ENCODE measurements around the gene SPACA7.

Gene SPACA7

DNA sequence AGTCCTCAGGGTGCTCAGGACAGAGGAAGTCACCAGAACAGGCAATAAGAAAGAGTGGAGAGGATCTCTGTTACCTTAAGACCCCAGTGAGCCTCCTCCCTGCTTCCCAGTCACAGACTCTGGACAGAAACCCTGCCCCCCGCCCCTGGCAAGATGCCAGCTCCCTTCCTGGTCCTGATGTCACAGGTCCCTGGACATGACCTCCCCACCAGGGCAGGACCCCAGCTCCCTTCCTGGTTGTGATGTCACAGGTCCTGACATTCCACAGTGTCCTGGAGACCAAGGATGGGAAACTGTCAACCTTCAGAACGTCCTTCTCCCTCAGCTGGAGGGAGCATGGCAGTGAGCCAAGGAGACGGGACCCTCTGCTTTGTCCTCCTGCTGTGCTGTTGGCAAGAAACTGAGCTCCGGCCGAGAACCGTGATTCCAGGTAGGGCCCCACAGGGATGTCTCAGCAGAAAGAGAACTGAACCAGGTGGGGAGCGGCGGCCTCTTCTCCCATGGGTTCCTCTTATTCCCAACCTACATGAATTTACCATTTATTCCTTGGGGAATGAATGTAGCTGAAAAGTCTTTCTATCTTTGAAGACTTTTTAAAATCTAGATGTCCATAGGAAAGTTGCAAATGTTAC lies at the start of gene SPACA7:
SPACA7 (plus strand) TSS at position 306 of the 632 bp plus-strand sequence; CDS start at position 337, 31 bp downstream.
- no peak for DNase-seq

- DNase-seq, result no peak
These were observed 49.3 kb upstream of the SPACA7 start for GRCh38 chr13:112326821-112327370.

DNA sequence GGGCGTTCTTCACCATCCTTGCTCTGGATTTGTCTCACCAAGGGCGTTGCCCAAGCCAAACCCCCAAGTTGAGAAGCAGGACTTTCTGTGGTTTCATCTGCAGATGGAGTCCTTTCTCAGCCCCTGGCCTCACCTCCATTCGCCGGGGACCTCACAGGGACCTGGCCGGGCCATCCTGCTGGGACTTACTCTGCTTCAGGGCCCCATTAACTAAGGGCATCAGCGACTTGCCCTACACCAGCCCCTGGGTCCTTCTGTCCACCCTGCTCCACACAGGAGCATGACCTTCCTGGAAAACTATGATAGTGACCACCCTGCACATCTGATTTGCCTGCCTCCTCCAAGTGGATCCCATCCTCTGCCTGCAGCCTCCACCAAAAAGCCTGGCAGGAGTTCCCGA lies 47.2 kb upstream of the SPACA7 start:
- no peak for DNase-seq

DNA sequence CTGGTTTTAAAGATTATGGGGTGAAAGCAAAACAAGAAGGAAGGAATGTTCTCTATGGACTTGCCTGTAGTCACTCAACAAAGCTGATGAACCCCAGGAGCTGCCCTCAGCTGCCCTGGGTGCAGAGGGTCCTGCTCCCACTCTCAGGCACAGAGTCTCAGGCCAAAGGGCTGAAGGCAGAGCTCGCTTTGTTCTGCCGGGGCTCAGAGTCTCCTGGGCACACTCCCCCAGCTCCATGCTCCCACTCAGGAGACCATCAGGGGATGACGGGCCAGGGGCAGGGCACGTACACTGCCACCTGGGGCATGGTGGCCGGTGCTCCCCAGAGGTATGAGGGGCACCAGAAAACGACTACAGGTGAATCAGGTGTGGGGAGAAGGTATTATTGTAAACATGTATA lies 46.8 kb upstream of the SPACA7 start:
- DNase-seq, result no peak

DNA sequence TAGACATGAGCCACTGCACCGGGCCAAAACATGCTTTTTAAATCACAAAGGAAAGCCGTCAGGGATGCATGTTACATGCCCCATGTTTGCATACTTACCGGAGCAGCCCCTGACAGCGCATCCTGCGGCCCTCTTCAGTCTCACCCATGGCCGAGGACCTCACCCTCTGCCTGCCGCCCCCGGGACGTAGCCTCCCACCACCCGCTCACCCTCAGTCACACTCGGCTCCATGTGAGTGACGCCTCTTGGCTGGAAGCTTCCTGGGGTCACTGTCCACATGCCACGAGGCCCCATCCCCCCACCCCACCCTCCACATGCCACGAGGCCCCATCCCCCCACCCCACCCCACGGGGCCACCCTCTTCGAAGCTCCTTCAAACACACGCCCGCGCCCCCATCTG lies 46.1 kb upstream of the SPACA7 start:
- DNase-seq, result no peak

GRCh38 chr13:112330479-112331381 lies 45.4 kb upstream of the SPACA7 start:
- no peak for DNase-seq

DNA sequence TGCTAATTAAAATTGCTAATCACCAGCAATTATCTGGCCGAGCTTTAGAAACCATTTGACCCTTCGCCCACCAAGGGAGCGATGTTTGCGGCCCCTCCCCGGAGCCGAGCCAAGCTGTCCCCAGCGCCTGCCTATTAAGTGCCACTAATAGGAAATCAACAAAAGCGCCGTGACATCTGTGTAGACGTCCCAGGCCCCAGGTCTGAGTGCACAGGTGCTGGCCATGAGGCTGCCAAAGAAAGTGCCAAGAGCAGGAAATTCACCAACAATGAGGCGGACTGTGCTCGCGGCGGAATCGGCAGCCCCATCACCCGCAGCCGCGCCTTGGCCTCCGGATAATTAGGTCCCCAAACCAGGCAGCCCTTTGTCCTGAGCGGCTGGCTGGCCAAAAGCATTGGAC lies 44.5 kb upstream of the SPACA7 start:
- no peak for DNase-seq

GRCh38 chr13:112332727-112333126 lies 43.4 kb upstream of the SPACA7 start:
- no peak for DNase-seq

- no peak for DNase-seq
These were observed 42.2 kb upstream of the SPACA7 start for GRCh38 chr13:112333756-112334543.

- DNase-seq, result no peak
These were observed 41.0 kb upstream of the SPACA7 start for GRCh38 chr13:112335135-112335534.

GRCh38 chr13:112341446-112341845 lies 34.7 kb upstream of the SPACA7 start:
- DNase-seq, result no peak

DNA sequence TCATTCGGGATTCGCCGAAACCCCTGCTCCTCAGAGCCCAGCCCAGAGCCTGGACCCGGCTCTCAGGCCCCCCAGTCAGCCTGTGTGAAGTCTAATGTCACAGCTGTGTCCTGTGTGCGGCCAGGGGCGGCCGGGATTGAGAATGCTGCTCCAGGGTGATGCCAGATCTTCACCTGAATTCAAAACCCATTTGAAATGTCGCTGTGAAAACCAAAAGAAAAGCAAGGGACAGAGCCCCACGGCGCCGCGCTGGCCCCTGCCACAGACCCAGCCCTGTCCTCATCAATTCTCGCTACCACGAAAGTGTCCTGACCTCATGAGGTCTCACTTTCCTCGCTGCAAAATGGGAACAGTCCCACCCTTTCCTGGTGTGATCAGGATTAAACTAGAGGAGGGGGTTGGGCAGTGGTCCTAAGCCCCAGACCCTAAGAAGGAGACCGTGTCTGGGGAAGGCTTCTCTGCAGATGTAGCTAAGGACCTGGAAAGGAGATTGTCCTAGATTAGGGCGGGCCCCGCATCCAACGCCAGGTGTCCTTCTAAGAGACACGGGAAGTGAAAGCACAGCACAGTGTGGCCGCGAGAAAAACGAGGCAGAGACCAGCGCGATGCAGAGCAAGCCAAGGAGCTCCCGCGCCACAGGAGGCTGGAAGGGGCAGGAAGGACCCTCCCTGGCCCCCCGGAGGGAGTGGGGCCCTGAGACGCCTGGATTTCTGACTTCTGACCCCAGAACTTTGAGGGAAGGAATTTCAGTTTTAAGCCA lies 34.0 kb upstream of the SPACA7 start:
- DNase-seq, result no peak

- DNase-seq, result no peak
These were observed 33.3 kb upstream of the SPACA7 start for GRCh38 chr13:112342841-112343361.

DNA sequence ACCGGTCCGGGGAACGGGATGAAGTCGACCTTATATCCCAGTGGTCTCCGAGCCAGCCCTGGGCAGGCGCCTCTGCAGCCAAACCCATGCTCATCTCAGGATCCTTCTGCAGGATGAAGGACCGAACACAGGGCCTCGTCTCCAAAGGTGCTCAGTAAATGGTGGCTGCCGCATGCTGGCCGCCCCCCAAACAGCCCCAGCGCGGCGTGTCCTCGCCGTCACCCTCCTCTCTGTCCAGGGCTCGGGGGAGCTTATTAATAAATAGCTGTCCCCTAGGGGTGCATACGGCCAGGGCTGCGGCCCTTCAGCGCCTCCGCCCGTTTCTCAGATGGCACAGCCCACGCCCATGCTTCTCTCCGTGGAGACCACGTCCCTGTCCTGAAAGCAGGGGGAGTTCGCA lies 32.6 kb upstream of the SPACA7 start:
- no peak for DNase-seq

- DNase-seq, result no peak
These were observed 30.4 kb upstream of the SPACA7 start for GRCh38 chr13:112345826-112346172.

DNA sequence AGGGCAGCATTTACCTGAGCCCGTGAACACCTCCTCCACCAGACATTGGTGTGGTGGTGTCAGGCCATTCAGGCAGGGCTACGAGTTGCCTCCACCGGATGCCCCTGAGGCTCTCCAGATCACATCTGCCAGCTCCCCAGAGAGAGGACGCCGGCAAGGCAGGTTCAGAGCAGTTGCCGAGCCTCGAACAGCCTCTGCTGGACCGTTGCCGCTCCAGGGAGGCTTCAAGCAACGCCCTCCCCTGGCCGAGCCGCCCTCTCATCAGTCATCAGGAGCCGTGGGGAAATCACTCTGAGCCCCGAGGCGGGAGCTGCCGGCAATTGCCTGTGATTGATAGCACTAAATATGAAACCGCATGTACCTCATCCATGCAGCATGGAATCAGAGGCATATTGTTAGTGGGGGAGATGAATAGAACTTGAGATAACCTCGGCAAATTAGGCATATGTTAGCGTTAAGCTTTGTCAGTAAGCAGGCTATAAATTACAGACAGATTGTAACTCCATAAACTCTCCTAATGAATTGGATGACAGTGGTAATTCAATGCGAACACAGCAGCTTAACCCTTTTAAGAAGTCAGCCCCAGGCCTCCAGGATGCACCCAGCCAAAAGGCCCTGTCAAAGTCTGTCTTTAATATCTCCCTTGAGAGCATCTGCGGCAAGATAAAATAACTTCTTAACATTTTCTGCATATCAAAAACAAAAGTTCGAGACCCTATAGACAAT lies 29.8 kb upstream of the SPACA7 start:
- no peak for DNase-seq

GRCh38 chr13:112346899-112347229 lies 29.3 kb upstream of the SPACA7 start:
- DNase-seq, result no peak

- DNase-seq, result no peak
These were observed 28.2 kb upstream of the SPACA7 start for GRCh38 chr13:112347986-112348385.

- DNase-seq, result no peak
These were observed 27.4 kb upstream of the SPACA7 start for GRCh38 chr13:112348642-112349345.

- DNase-seq, result no peak
These were observed 26.5 kb upstream of the SPACA7 start for GRCh38 chr13:112349681-112350080.

- no peak for DNase-seq
These were observed 25.9 kb upstream of the SPACA7 start for GRCh38 chr13:112350300-112350699.
